ENCODE measurements around the gene PHLPP1.
"Not testable (repeated sequence)": the region's sequence is repeated elsewhere in the genome, so short reads cannot be mapped to it uniquely, and the experiment has no call there.

Gene PHLPP1
- total RNA-seq = 34.9 reads per million, percentile 60 among the genes with 10 or more reads in this experiment

DNA sequence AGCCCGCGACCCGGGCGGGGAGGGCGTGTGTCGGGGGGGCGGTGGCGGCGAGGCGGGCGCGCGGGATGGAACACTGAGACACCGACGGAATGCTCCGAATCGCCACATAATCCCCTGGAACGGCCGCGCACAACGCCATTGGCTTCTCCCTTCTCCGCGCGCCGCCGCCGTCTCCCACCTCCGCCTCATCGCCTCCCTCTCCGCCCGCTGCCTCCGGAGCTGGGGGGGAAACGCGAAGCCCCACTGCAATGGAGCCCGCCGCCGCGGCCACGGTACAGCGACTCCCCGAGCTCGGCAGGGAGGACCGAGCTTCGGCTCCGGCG lies at the start of gene PHLPP1:
TSS of gene PHLPP1 (plus strand) at position 106 of the 323 bp plus-strand sequence. CDS start at position 249, 143 bp downstream.
- no peak for DNase-seq

DNA sequence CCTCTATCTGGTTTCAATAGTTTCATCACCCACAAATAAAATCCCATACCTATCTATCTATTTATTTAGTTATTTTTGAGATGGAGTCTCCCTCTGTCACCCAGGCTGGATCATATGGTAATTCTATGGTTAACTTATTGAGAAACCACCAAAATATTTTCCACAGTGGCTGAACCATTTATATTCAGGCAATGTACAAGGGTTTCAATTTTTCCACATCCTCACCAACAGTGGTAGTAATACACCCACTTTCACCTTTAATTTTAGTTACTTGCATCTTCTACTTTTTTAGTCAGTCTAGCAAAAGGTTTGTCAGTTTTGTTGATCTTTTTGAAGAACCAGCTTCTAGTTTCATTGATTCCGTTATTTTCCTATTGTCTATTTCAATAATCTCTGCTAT lies 46.1 kb upstream of the PHLPP1 start:
- no peak for DNase-seq

DNA sequence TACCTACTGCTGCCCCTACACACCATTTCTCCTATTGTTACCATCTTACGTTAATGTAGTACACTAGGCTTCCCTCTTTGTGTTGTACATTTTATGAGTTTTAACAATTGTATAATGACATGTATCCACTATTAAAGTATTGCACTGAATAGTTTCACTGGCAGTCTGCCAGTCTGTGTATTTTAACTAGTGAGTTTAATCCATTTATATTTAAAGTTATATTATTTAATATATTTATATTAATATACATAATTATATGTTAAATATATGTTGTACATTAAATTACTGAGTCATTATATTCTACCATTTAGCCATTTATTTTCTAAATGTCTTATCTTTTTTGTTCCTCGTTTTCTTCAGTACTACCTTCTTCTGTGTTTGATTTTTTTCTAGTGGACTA lies 44.8 kb upstream of the PHLPP1 start:
- no peak for DNase-seq

DNA sequence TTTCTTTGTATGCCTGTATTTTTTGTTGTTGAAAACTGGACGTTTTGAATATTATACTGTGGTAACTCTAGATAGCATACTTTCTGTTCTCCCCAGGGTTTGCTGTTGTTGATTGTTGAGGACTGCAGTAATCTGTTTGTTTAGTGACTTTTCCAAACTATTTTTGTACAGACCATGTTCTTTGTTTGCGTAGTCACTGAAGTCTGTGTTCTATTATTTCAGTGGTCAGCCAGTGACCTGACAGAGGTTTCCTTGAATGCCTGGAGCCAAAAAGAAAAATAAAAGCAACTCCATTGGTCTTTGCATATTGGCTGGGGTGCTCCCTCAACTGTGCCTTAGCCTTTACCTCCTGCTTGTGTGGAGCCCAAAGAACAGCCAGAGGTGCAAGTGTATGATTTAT lies 42.7 kb upstream of the PHLPP1 start:
- DNase-seq = no peak

DNA sequence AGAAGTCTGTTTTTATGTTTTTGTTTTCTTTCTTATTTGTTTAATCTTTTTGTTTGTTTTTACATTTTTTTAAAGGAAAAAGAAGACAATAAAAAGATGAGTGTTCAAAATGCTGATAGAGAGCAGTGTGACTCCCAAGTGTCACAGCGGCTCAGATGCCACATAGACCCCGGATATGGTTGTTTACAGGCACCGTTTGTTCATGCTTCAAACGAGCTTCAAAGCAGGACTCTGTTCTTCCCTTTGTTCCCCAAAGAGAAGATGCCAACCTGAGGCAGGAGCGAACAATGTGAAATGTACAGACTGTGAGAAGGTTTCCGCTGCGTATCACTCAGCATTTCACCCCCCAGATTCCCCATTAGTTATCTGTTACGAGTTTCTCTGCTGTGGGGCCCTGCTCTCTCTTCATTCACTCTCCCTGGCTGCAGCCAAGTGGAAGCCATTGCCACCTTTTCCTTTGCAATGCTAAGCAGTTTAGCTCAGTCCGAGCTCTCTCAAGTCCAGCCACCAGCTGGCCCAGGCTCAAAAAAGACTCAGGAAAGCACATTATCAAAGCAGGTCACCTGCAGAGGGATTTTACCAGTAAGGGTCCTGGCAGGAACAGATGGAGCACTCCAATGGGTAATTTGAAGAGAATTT lies 36.4 kb upstream of the PHLPP1 start:
- no peak for DNase-seq

DNA sequence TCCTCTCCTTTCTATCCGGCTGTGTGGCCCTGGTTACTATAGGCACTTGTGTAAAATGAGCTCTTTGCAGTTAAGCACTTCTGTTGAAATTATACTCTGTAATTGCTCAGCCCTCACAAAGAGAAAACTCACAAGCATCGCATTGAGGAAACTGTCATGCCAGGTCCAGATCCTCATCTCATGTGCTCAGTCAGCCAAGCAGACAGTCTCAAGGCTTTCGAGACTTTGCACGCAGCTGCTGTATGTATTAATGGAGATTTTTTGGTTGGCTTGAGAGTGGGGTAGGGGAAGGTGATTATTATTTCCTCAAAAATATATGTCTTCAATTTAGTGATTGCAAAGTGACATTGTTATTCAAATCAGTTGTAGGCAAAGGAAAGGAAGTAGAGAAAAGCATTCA lies 33.0 kb upstream of the PHLPP1 start:
- no peak for DNase-seq

DNA sequence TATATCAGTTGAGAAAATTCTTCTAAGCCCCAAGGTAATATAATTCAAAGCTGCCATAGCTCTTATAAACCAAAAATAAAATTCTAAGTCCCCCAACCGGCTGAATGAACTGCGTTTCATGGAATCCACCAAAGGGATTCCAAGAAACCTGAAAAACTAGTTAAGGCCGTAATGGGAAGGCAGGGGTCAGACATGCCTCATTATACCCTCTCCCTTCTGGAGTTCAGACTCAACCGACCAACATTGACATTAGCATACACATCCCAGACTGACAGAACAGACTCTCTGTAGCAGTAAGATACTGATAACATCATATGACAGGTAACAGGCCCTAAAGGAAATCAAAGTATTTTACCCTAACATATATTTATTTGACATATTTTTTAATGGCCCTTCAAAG lies 31.4 kb upstream of the PHLPP1 start:
- DNase-seq = no peak

DNA sequence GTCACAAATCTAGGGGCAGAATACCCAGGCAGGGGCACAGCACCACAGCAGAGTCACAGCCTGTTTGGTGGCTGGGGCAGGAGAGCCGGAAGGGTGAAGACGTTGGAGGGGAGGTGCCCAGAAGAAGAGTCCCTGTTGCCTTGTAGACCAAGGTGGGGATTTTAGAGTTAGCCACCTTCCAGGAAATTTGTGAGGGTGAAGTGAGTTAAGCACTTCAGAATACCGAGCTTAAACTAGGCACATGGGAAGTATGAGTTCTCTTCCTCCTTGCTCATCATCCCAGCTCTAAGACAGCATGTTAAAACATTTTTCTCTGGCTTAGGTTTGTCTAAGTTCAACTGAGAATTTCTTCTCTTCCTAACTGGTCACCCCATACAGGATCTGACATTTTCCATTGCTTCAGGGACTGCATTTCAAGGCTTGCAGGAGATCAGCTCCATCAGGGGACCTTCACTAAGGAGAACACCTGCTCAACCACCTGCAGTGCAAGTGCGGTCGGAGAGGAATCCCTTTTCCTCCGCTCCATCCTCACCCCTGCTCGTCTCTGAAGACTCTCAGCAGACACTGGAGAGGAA lies 26.5 kb upstream of the PHLPP1 start:
- no peak for DNase-seq

DNA sequence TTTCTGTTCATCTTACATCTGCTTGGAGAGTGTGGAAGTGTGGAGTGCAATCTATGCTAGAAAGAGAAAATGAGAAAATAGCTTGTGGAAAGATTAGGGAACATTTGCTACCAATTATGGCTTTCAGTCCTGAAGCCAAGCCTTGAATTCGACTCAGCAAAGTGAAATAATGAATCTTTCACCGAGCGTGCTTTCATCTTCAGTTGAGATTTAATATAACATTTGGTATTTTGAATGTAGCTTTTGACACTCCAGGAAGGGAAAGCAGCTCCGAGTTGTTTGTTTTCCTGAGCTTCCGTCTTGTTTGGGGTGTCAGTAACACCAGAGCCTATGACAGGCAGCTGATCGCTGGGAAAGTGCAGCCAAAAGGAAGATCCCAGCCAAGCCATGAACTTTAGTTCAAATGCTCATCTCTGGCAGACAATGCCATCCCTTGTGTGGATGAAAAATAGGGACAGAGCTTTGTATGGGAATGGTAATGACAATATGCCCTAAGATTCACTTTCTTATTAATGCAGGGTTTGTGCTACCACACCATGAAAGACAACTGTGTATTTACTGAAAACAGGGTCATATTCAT lies 25.0 kb upstream of the PHLPP1 start:
- DNase-seq = no peak

DNA sequence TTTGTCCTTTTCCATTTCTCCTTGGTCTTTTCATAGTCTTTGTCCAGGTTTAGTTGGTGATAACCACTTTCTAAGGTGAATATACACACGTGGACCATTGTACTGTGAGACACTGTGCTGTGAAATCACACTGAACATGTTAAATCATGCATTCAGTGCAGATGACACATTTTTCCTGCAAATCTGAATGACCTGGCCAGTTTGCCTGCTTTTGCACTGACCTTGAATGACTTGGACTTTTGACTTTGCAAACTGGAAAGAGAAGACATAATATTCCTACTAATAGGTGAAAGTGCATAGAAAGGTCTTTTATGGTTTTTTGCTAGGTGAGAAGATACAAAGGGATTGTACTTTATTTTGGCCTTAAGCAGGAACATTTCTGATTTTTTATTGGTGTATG lies 21.7 kb upstream of the PHLPP1 start:
- DNase-seq = no peak

DNA sequence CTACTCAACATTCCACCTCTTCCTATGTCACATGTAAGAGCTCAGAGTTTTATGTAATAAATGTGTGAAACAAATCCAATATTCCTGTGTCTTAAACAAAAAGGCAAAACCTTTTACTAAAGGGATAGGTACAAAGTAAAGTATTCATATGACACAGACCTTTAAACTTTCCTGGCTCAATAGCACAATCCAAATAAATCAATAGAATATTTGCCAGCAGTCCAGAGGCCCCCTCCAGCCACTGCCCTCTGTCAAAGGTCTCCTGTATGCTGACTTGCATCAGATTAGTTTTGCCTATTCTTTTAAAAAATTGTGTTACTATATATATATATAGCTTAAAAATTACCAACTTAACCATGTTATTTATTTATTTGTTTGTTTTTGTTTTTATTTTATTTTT lies 17.7 kb upstream of the PHLPP1 start:
- DNase-seq = no peak

DNA sequence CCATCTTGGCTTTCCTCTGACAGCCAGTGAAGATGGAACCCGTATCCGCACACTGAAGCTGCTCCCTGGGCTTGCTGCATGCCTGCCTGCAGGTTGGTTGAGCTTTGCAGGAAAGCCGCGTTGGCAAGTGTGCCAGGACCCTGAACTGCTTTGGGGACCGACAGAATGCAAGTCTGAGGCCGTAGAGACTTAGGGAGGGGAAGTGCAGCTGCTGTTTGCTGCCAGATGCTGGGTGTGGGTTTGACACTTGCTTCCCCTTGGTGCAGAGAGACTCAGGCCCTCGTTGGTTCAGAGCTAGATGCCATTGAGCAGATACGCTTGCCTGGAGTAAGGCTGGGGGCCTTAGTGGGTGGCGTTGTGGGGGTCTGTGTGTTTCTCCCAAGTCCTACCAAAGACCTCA lies 13.1 kb upstream of the PHLPP1 start:
- no peak for DNase-seq

DNA sequence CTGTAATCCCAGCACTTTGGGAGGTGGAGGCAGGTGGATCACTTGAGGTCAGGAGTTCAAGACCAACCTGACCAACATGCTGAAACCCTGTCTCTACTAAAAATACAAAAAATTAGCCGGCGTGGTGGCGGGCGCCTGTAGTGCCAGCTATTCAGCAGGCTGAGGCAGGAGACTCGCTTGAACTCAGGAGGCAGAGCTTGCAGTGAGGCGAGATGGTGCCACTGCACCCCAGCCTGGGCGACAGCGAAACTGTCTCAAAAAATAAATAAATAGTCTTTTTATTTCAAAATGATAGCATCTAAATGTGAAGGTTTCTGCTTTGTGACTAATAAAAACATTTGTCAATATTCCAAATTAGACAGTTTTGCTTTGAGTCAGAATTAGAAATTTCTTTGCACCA lies 8.5 kb upstream of the PHLPP1 start:
- DNase-seq = not testable (repeated sequence)

DNA sequence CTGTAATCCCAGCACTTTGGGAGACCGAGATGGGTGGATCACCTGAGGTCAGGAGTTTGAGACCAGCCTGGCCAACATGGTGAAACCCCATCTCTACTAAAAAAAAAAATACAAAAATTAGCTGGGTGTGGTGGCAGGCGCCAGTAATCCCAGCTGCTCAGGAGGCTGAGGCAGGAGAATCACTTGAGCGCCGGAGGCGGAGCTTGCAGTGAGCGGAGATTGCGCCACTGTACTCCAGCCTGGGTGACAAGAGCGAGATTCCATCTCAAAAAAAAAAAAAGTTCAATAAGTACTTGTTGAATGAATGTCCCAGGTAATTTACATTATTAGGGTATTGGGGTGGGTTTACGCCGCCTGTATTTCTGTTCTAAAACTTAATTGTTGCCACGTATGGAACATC lies 5.4 kb upstream of the PHLPP1 start:
- not testable (repeated sequence) for DNase-seq

DNA sequence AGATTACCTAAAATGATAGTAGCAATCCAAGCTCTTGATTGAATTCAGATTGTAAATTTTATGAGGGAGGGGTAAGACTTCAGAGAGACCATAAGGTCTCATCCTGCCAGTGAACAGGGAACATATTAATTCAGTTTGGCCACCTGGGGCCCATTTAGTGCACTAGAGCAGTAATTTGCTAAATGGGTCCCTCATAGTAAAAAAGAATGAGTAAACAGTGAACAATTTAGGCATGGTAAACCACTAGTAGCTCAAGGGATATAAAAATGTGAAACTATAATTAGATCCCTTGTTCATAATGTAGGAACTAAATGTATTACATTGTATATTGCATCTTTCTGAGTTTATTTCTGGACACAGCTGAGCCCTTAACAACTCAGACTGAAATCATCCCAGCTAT lies 4.9 kb upstream of the PHLPP1 start:
- no peak for DNase-seq

DNA sequence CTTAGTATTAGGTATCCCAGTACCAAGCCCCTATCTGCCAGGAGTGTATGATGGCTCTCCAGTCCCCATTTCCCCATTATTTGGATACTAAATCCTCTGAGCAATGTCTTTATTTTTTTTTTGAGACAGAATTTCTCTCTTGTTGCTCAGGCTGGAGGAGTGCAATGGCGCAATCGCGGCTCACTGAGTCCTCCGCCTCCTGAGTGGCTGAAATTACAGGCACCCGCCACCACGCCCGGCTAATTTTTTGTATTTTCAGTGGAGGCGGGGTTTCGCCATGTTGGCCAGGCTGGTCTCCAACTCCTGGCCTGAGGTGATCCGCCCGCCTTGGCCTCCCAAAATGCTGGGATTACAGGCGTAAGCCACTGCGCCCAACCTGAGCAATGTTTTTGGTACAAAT lies 3.6 kb upstream of the PHLPP1 start:
- DNase-seq = no peak

DNA sequence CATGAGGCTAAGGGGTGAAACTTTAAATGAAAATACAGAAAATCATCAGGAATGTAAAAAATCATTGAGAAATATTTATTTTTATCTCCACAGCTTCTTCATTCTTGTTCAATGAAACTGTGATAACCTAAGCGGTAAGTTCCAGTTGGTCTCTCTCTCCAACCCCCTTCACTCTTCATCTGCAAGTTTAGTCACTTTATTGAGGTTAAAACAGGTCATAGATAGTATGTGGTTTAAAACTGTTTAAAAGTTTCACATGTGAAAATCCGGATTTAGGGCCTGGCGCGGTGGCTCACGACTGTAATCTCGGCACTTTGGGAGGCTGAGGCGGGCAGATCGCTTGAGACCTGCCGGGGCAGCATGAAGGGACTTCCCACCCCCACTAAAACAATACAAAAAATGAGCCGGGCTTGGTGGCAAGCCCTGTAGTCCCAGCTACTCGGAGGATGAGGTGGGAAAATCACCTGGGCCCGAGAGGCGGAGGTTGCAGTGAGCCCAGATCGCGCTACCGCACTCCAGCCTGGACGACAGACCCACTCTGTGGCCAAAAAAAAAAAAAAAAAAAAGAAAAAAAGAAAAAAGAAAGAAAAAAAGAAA lies 1.6 kb upstream of the PHLPP1 start:
- DNase-seq = no peak

DNA sequence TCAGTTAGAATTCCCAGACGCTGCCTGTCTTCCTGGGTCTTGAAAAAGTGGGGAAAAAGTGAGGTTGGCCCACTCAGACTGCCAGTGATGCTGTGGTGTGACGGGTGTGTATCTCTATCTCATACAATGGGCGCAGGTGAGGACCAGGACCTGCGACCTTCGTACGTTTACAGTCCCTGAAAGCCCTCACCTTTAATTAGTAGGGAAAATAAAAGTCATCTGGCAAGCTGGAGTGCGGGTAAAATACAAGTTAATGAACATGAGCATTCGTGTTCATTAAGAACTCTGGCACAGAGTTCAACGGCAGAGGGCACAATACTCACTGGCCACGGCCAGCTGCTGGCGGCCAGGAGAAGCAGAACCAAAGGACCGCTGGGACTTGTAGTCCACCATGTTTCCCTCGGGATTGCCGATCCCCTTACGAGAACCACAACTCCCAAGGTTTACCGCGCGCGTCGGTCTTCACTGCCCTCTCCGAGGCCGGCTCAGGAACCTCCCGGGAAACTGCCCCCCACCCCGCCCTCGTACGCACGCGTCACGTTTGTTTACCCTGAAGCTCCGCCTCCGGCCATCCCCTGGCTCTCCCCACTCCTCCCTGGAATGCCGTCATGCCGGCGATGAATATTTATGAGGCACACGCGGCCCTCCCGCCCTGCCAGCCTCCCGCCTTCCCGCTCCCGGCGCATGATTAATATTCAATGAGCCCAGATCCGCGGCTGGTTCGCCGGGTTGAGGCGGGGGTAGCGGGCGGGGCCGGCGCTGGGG lies 488 bp upstream of the PHLPP1 start:
- DNase-seq = peak; percentile 89

DNA sequence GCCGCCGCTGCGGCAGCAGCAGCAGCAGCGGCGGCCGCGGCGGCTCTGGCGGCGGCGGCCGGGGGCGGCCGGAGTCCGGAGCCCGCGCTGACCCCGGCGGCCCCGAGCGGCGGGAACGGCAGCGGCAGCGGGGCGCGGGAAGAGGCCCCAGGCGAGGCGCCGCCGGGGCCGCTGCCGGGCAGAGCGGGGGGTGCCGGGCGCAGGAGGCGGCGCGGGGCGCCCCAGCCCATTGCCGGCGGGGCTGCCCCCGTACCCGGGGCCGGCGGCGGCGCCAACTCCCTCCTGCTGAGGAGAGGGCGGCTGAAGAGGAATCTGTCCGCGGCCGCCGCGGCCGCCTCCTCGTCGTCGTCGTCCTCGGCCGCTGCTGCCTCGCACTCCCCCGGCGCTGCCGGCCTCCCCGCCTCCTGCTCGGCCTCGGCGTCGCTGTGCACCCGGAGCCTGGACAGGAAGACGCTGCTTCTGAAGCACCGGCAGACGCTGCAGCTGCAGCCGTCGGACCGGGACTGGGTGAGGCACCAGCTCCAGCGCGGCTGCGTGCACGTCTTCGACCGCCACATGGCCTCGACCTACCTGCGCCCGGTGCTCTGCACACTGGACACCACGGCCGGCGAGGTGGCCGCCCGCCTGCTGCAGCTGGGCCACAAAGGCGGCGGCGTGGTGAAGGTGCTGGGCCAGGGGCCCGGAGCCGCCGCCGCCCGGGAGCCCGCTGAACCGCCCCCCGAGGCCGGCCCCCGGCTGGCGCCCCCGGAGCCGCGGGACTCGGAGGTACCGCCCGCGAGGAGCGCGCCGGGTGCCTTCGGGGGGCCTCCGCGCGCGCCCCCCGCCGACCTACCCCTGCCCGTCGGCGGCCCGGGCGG lies 646 bp downstream of the PHLPP1 start:
- DNase-seq = peak; percentile 47

DNA sequence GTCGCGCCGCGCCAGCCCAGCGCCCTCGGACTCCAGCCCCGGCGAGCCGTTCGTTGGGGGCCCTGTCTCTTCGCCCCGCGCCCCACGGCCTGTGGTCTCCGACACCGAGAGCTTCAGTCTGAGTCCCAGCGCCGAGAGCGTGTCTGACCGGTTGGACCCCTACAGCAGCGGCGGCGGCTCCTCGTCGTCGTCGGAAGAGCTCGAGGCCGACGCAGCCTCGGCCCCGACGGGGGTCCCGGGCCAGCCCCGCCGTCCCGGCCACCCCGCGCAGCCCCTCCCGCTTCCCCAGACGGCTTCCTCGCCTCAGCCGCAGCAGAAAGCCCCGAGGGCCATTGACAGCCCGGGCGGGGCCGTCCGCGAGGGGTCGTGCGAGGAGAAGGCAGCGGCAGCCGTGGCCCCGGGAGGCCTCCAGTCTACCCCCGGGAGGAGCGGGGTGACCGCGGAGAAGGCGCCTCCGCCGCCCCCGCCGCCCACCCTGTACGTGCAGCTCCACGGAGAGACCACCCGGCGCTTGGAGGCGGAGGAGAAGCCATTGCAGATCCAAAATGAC lies 1.4 kb downstream of the PHLPP1 start:
- peak; percentile 53 for DNase-seq

DNA sequence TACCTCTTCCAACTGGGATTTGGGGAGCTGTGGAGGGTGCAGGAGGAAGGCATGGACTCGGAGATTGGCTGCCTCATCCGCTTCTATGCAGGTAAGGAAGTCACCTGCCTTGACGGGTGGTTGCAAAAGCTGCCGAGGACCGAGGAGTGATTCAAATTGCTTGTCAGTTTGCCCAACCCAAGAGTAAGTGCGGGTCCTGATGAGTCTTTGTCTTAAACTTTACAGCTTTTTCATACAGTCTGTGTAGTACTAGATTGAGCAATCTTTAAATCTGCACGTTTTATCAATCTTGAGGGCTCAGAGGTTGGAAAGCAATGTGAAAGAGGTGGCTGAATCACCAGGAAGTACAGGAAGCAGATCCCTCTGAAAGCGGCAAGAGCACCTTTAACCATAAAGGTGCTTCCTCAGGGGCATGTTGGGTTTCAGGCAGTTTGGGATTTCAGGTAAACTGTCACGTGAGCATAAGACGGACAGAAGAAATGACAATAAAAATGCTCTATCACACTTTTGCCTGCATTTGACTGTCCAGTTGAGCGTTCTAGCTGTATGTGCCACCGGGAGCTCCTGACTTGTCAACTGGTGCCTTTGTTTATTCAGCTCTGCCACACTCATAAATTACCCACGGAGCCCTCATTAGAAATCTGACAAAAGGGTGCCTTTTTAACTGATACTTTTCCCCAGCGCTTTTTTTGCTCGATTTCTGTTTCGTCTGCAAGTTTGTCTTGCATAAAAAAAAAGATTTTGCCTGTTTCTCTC lies 2.0 kb downstream of the PHLPP1 start:
- DNase-seq = peak; percentile 41
